ENCODE results near the gene FRK.

The FRK gene

DNA sequence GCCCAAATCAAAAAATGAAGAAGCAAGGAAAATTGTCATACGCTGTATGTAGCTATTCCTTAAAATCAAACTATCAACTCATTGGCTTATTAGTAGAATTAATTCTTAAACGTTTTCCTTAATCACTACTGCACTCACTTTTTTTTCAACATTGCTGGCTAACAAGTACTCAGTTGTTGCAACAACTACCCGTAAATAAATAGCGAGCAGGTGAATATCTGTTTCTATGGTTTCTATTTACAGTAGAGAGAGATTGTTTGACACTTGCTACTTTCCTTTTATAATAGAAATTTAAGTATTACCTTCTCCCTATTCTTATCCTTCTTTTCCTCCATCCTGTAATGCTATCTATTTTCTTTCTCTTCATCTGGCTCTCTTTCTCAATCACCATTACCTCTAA lies 25.1 kb downstream of the FRK start:
- Histone ChIP-seq H3K4me3 (ENCODE audit: low read length) (no peak overlapping the region), H3K36me3 (ENCODE audit: control insufficient read depth, insufficient read depth, low read length) (no peaks in the 10 kb centered on the region), H3K9me3 (ENCODE audit: control insufficient read depth, insufficient read depth, low read length) (no peaks in the 10 kb centered on the region), H3K27me3 (ENCODE audit: control insufficient read depth, insufficient read depth, low read length) (no peaks in the 10 kb centered on the region), H3K27ac (ENCODE audit: low read length) (no peak overlapping the region), H3K4me1 (ENCODE audit: control insufficient read depth, insufficient read depth, low read length) (no peaks in the 10 kb centered on the region)
- WGBS (ENCODE audit: insufficient coverage, insufficient read length) = no CpG with 5 or more reads among the region's 4 CpGs
- DNase-seq (ENCODE audit: low read depth, low spot score) = no peak

- no peaks in the 10 kb centered on the region for H3K9me3 ChIP-seq (ENCODE audit: control insufficient read depth, insufficient read depth, low read length)
- no peaks in the 10 kb centered on the region for H3K36me3 ChIP-seq (ENCODE audit: control insufficient read depth, insufficient read depth, low read length)
- no peak overlapping the region for H3K27ac ChIP-seq (ENCODE audit: low read length)
- no peak overlapping the region for H3K4me3 ChIP-seq (ENCODE audit: low read length)
- no peaks in the 10 kb centered on the region for H3K27me3 ChIP-seq (ENCODE audit: control insufficient read depth, insufficient read depth, low read length)
- no CpG with 5 or more reads among the region's 2 CpGs for WGBS (ENCODE audit: insufficient coverage, insufficient read length)
- H3K4me1 ChIP-seq (ENCODE audit: control insufficient read depth, insufficient read depth, low read length) = no peaks in the 10 kb centered on the region
- DNase-seq (ENCODE audit: low read depth, low spot score) = no peak
These were observed 26.4 kb downstream of the FRK start for GRCh38 chr6:116034327-116034726.

GRCh38 chr6:116033687-116034303 lies 26.9 kb downstream of the FRK start:
- Histone ChIP-seq H3K9me3 (ENCODE audit: control insufficient read depth, insufficient read depth, low read length) (no peaks in the 10 kb centered on the region), H3K4me3 (ENCODE audit: low read length) (no peak overlapping the region), H3K36me3 (ENCODE audit: control insufficient read depth, insufficient read depth, low read length) (no peaks in the 10 kb centered on the region), H3K27ac (ENCODE audit: low read length) (no peak overlapping the region), H3K27me3 (ENCODE audit: control insufficient read depth, insufficient read depth, low read length) (no peaks in the 10 kb centered on the region), H3K4me1 (ENCODE audit: control insufficient read depth, insufficient read depth, low read length) (no peaks in the 10 kb centered on the region)
- DNase-seq (ENCODE audit: low read depth, low spot score) = no peak
- no CpG with 5 or more reads among the region's 4 CpGs for WGBS (ENCODE audit: insufficient coverage, insufficient read length)

DNA sequence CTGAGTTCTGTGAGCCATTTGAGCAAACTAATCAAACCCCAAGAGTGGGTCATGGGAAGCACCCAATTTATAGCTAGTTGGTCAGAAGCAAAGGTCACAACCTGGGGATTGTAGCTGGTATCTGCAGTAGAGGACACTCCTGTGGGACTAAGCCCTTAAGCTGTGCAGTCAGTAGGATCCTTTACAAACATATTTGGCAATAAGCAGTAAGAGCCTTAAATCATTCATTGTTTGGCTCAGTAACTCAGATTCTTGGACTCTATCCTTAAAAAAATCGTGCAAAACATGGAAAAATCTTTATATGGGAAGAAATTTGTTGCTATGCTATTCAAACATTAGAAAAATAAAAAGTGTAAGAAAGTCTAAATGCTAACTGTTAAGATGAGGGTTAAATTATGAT lies 29.9 kb downstream of the FRK start:
- Histone ChIP-seq H3K4me3 (ENCODE audit: low read length) (no peak overlapping the region), H3K36me3 (ENCODE audit: control insufficient read depth, insufficient read depth, low read length) (no peaks in the 10 kb centered on the region), H3K27me3 (ENCODE audit: control insufficient read depth, insufficient read depth, low read length) (no peaks in the 10 kb centered on the region), H3K4me1 (ENCODE audit: control insufficient read depth, insufficient read depth, low read length) (no peaks in the 10 kb centered on the region), H3K9me3 (ENCODE audit: control insufficient read depth, insufficient read depth, low read length) (no peaks in the 10 kb centered on the region), H3K27ac (ENCODE audit: low read length) (no peak overlapping the region)
- DNase-seq (ENCODE audit: low read depth, low spot score) = no peak
- WGBS (ENCODE audit: insufficient coverage, insufficient read length) = no CpG with 5 or more reads among the region's 1 CpG

- no peaks in the 10 kb centered on the region for H3K27me3 ChIP-seq (ENCODE audit: control insufficient read depth, insufficient read depth, low read length)
- no CpG with 5 or more reads among the region's 1 CpG for WGBS (ENCODE audit: insufficient coverage, insufficient read length)
- DNase-seq (ENCODE audit: low read depth, low spot score) = no peak
- no peaks in the 10 kb centered on the region for H3K4me1 ChIP-seq (ENCODE audit: control insufficient read depth, insufficient read depth, low read length)
- H3K27ac ChIP-seq (ENCODE audit: low read length) = no peak overlapping the region
- H3K9me3 ChIP-seq (ENCODE audit: control insufficient read depth, insufficient read depth, low read length) = no peaks in the 10 kb centered on the region
- no peak overlapping the region for H3K4me3 ChIP-seq (ENCODE audit: low read length)
- no peaks in the 10 kb centered on the region for H3K36me3 ChIP-seq (ENCODE audit: control insufficient read depth, insufficient read depth, low read length)
These were observed 31.2 kb downstream of the FRK start for GRCh38 chr6:116029535-116029934.

GRCh38 chr6:116028233-116028632 lies 32.5 kb downstream of the FRK start:
- DNase-seq (ENCODE audit: low read depth, low spot score) = no peak
- WGBS (ENCODE audit: insufficient coverage, insufficient read length) = no CpG with 5 or more reads among the region's 1 CpG
- H3K36me3 ChIP-seq (ENCODE audit: control insufficient read depth, insufficient read depth, low read length) = no peaks in the 10 kb centered on the region
- H3K9me3 ChIP-seq (ENCODE audit: control insufficient read depth, insufficient read depth, low read length) = no peaks in the 10 kb centered on the region
- no peaks in the 10 kb centered on the region for H3K4me1 ChIP-seq (ENCODE audit: control insufficient read depth, insufficient read depth, low read length)
- H3K27me3 ChIP-seq (ENCODE audit: control insufficient read depth, insufficient read depth, low read length) = no peaks in the 10 kb centered on the region
- no peak overlapping the region for H3K27ac ChIP-seq (ENCODE audit: low read length)
- H3K4me3 ChIP-seq (ENCODE audit: low read length) = no peak overlapping the region

DNA sequence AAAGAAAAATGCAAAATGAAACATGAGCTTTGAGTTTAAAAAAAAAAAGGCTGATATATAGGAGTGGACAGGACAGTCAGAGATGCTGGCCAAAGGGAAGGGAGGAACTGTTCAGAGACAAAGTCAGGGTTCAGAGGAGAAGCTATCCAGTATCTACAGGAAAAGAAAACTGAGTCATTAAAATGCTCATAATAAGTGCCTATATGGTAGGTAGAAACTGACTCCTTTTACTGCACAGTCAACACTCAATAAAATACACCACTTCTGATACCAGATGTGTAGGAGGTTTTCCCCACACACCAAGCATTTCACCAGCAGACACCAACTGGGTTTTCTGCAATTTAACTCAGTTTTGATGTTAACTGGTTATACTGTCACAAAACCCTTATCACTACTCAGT lies 32.9 kb downstream of the FRK start:
- Histone ChIP-seq H3K36me3 (ENCODE audit: control insufficient read depth, insufficient read depth, low read length) (no peaks in the 10 kb centered on the region), H3K9me3 (ENCODE audit: control insufficient read depth, insufficient read depth, low read length) (no peaks in the 10 kb centered on the region), H3K27ac (ENCODE audit: low read length) (no peak overlapping the region), H3K27me3 (ENCODE audit: control insufficient read depth, insufficient read depth, low read length) (no peaks in the 10 kb centered on the region), H3K4me1 (ENCODE audit: control insufficient read depth, insufficient read depth, low read length) (no peaks in the 10 kb centered on the region), H3K4me3 (ENCODE audit: low read length) (no peak overlapping the region)
- no peak for DNase-seq (ENCODE audit: low read depth, low spot score)

DNA sequence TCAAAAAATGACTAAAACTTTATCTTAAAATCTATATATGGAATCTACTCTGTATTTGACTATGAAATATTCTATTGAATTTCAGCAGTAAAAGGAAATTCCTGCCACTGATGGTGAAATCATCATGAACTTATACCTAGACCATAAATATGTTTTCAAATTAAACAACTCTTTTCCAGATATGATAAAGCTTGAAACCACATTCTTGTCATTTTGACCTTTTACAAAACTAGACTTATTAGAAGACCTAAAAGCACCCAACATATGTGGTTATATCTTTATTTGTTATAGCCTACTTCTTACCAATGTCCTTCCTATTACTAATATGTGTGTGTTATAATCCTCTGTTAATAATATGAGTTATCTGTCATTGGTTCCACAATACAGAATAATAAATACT lies 35.3 kb downstream of the FRK start:
- no peak for DNase-seq (ENCODE audit: low read depth, low spot score)
- Histone ChIP-seq H3K4me1 (ENCODE audit: control insufficient read depth, insufficient read depth, low read length) (no peaks in the 10 kb centered on the region), H3K27me3 (ENCODE audit: control insufficient read depth, insufficient read depth, low read length) (no peaks in the 10 kb centered on the region), H3K9me3 (ENCODE audit: control insufficient read depth, insufficient read depth, low read length) (no peaks in the 10 kb centered on the region), H3K27ac (ENCODE audit: low read length) (no peak overlapping the region), H3K4me3 (ENCODE audit: low read length) (no peak overlapping the region), H3K36me3 (ENCODE audit: control insufficient read depth, insufficient read depth, low read length) (no peaks in the 10 kb centered on the region)

DNA sequence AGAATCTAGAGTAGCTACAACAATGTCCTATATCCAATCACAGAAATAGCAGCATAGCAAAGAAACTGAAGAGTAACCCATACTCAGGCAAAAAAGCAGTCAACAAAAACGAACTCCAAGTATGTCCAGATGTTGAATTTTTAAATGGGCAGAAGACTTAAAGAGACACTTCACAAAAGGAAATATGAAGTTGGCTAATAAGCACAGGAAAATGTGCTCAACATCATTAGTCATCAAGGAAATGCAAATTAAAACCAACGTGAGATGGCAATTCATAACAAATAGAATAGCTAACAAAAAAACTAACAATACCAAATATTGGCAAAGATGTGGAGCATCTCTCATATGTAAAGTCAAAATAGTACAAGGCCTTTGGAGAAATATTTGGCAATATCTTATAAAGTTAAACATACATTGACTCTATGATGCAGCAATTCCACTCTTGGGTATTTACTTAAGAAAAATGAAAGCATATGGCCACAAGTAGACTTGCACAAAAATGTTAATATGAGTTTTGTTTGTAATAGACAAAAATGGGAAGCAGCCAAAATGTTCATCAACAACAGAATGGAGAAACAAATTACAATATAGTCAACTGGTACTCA lies 37.7 kb downstream of the FRK start:
- no CpG with 5 or more reads among the region's 2 CpGs for WGBS (ENCODE audit: insufficient coverage, insufficient read length)
- H3K9me3 ChIP-seq (ENCODE audit: control insufficient read depth, insufficient read depth, low read length) = no peaks in the 10 kb centered on the region
- H3K27ac ChIP-seq (ENCODE audit: low read length) = no peak overlapping the region
- H3K36me3 ChIP-seq (ENCODE audit: control insufficient read depth, insufficient read depth, low read length) = no peaks in the 10 kb centered on the region
- no peaks in the 10 kb centered on the region for H3K4me1 ChIP-seq (ENCODE audit: control insufficient read depth, insufficient read depth, low read length)
- H3K4me3 ChIP-seq (ENCODE audit: low read length) = no peak overlapping the region
- DNase-seq (ENCODE audit: low read depth, low spot score) = no peak
- H3K27me3 ChIP-seq (ENCODE audit: control insufficient read depth, insufficient read depth, low read length) = no peaks in the 10 kb centered on the region

GRCh38 chr6:116020738-116021137 lies 40.0 kb downstream of the FRK start:
- Histone ChIP-seq H3K27me3 (ENCODE audit: control insufficient read depth, insufficient read depth, low read length) (no peaks in the 10 kb centered on the region), H3K4me1 (ENCODE audit: control insufficient read depth, insufficient read depth, low read length) (no peaks in the 10 kb centered on the region), H3K36me3 (ENCODE audit: control insufficient read depth, insufficient read depth, low read length) (no peaks in the 10 kb centered on the region), H3K27ac (ENCODE audit: low read length) (no peak overlapping the region), H3K4me3 (ENCODE audit: low read length) (no peak overlapping the region), H3K9me3 (ENCODE audit: control insufficient read depth, insufficient read depth, low read length) (no peaks in the 10 kb centered on the region)
- DNase-seq (ENCODE audit: low read depth, low spot score) = no peak

GRCh38 chr6:116019428-116019827 lies 41.3 kb downstream of the FRK start:
- Histone ChIP-seq H3K36me3 (ENCODE audit: control insufficient read depth, insufficient read depth, low read length) (no peaks in the 10 kb centered on the region), H3K9me3 (ENCODE audit: control insufficient read depth, insufficient read depth, low read length) (no peaks in the 10 kb centered on the region), H3K4me1 (ENCODE audit: control insufficient read depth, insufficient read depth, low read length) (no peaks in the 10 kb centered on the region), H3K27ac (ENCODE audit: low read length) (no peak overlapping the region), H3K4me3 (ENCODE audit: low read length) (no peak overlapping the region), H3K27me3 (ENCODE audit: control insufficient read depth, insufficient read depth, low read length) (no peaks in the 10 kb centered on the region)
- DNase-seq (ENCODE audit: low read depth, low spot score) = no peak
- WGBS (ENCODE audit: insufficient coverage, insufficient read length) = no CpG with 5 or more reads among the region's 2 CpGs
